ENCODE results near the gene ZNF277. TPM values are rescaled to one million over a fixed set of nuclear protein-coding genes. Genes with fewer than 3 reads are reported as not detected.

ZNF277 gene
- total and polyA plus RNA-seq, 10 of the 15 experiments (the other 5 are each of a cell fraction or from before 2014, with no cell fraction given) = 10.6 to 33.9 (median 22.0) TPM

- ChIA-PET RAD21 (ENCODE audit: unreplicated experiment) (no interaction called here), CTCF (no interaction called here), SMC1A (ENCODE audit: uncharacterized antibody, unreplicated experiment) (no interaction called here), POLR2A (no interaction called here)
- ATAC-seq (no peak), FAIRE-seq (no peak), DNase-seq (ENCODE audit: low read depth, low spot score) (no peak)
- no peaks in the 10 kb centered on the region for H3K4me1 ChIP-seq (ENCODE audit: control insufficient read depth, insufficient read depth, low read length)
- TF ChIP-seq ZBTB4 (CRISPR knock-in tag; IDR thresholded peaks at IDR 0.05) = no peak
- no peak for TF ChIP-seq EGR1 (IDR thresholded peaks at IDR 0.05; ENCODE audit: borderline replicate concordance in 1 of 2, low read depth in 2 of 2, low read length in 2 of 2)
- no peak for TF ChIP-seq MTA2 (IDR thresholded peaks at IDR 0.05; ENCODE audit: low read depth)
- no peak for TF ChIP-seq ZSCAN29 (IDR thresholded peaks at IDR 0.05)
- TF ChIP-seq IRF5 (IDR thresholded peaks at IDR 0.05; ENCODE audit: borderline replicate concordance) = no peak
- no peak for TF ChIP-seq RB1 (IDR thresholded peaks at IDR 0.05; ENCODE audit: borderline replicate concordance)
- TF ChIP-seq FOXM1 (IDR thresholded peaks at IDR 0.05; ENCODE audit: low read depth, low read length) = no peak
- TF ChIP-seq SMAD5 (IDR thresholded peaks at IDR 0.05; ENCODE audit: low read depth) = no peak
- TF ChIP-seq RFX5 (IDR thresholded peaks at IDR 0.05; ENCODE audit: low read depth, low read length) = no peak
- TF ChIP-seq RAD51 (IDR thresholded peaks at IDR 0.05) = no peak
- TF ChIP-seq RAD21 (IDR thresholded peaks at IDR 0.05; ENCODE audit: insufficient read depth, low read depth, low read length) = no peak
- no peak for TF ChIP-seq NRF1 (conservative IDR thresholded peaks at IDR 0.05; ENCODE audit: low read depth, low read length)
- no peak for TF ChIP-seq SMARCA5 (IDR thresholded peaks at IDR 0.05)
- no peak for TF ChIP-seq ELK1 (IDR thresholded peaks at IDR 0.05; ENCODE audit: low read depth, low read length)
- no peak for TF ChIP-seq ZBTB11 (CRISPR knock-in tag; IDR thresholded peaks at IDR 0.05)
- no peak for TF ChIP-seq ZBED1 (IDR thresholded peaks at IDR 0.05; ENCODE audit: borderline replicate concordance)
- BruUV-seq (replicated peaks) = no TSS peak
- peaks cover 0 to 3% of the 10 kb centered on the region in 2 experiments; a peak in 1 of 4 replicates for H3K27me3 ChIP-seq (replicated peaks in 1 of 2; ENCODE audit: control insufficient read depth in 2 of 2, insufficient read depth in 2 of 2, low read length in 1 of 2)
- in situ Hi-C loops (cut with MboI) (no loop called here), intact Hi-C loops (cut with micrococcal nuclease; ENCODE audit: unreplicated experiment) (no loop called here)
- no peaks in the 10 kb centered on the region for H3K36me3 ChIP-seq (ENCODE audit: control insufficient read depth in 2 of 2, insufficient read depth in 2 of 2, low read length in 1 of 2)
- 100% methylated on average over 1 of the region's 1 CpG for WGBS (ENCODE audit: insufficient coverage, insufficient replicate concordance, low lambda C conversion rate, missing lambda C conversion rate)
- no peak overlapping the region for H3K27ac ChIP-seq (ENCODE audit: control insufficient read depth, insufficient read depth)
- no peak overlapping the region for H3K4me2 ChIP-seq (ENCODE audit: control insufficient read depth, insufficient read depth)
- no peak overlapping the region for H2AFZ ChIP-seq (ENCODE audit: control insufficient read depth, low read depth, low read length)
- H3K79me2 ChIP-seq (ENCODE audit: control insufficient read depth, insufficient read depth, low read length) = no peaks in the 10 kb centered on the region
- H3K9ac ChIP-seq (ENCODE audit: control insufficient read depth, insufficient read depth, low read length) = no peak overlapping the region
- H3K4me3 ChIP-seq = no peak overlapping the region
- no peaks in the 10 kb centered on the region for H3K9me3 ChIP-seq (replicated peaks; ENCODE audit: control insufficient read depth, insufficient read depth, low read length)
- H4K20me1 ChIP-seq (ENCODE audit: control insufficient read depth, insufficient read depth) = no peaks in the 10 kb centered on the region
Measured at GRCh38 chr7:112366886-112367285, 160.4 kb downstream of the ZNF277 start.
